KOPT-K1 (cell line): ENCODE data around the gene F9.

ENCODE experiments used
- H3K27ac ChIP-seq: fragments of 200-600 bp; sonication (generic); 2 replicates; pipeline ENCODE4 v1.5.1; 2016; ENCODE audit warnings: antibody characterized with exemption, mild to moderate bottlenecking, low read depth, low read length; ENCODE audit not compliant: poor library complexity, severe bottlenecking
- H3K36me3 ChIP-seq: fragments of 200-600 bp; sonication (generic); 2 replicates; pipeline ENCODE4 v1.5.1; 2017; ENCODE audit warnings: antibody characterized with exemption, mild to moderate bottlenecking, low read length, moderate library complexity; ENCODE audit not compliant: insufficient read depth
- H3K9me3 ChIP-seq: fragments of 200-600 bp; sonication (generic); 2 replicates; pipeline ENCODE4 v1.5.1; 2017; ENCODE audit warnings: antibody characterized with exemption, low read length, mild to moderate bottlenecking; ENCODE audit not compliant: insufficient read depth, poor library complexity, severe bottlenecking

Gene F9

DNA sequence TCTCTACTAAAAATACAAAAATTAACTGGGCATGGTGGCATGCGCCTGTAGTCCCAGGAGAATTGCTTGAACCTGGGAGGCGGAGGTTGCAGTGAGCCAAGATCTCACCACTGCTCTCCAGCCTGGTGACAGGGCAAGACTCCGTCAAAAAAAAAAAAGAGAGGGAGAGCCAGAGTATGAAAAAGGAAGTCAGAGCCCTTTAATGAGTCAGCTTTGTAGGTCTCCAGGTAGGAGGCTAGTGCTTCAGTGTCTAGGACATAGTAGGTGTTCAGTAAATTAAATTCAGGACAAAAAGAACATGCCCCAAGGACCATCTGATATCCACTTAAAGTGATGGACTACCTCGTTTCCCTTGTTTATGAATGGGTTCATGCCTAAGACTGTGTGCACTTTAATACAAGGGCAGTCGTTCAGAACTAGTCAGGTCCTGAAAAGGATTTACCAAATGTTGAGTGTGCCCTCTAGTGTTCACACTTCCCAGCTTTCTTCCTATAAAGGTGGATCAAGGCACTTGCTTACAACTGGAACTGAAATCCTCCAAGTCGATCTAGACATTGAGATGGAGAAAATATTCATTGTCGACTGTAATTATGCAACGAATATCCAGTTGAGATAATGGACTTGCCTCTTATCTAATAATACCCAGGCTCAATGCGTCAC, 29.0 kb downstream of the F9 start:
- H3K9me3 ChIP-seq, result no peaks in the 10 kb centered on the region
- no peaks in the 10 kb centered on the region for H3K36me3 ChIP-seq
- H3K27ac ChIP-seq, result no peak overlapping the region

DNA sequence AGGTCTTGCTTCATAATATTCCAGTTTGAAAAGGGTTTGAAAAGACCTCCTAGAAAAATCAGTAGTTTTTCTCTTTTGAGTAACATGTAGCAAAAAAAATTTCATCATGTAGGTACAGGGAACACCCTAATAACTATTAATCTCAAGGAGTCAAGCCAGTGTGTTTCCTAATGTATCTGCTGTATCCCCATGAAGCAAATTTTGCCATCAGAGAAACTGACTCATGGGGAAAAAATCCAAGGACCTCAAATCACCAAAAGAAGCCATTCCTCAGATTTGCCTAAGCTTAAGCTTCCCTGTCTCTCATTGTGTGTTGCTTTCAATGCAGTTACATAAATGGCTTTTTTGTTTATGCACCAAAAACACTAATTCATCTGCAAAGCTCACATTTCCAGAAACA, 29.7 kb downstream of the F9 start:
- Histone ChIP-seq H3K9me3 (no peaks in the 10 kb centered on the region), H3K36me3 (no peaks in the 10 kb centered on the region), H3K27ac (no peak overlapping the region)

DNA sequence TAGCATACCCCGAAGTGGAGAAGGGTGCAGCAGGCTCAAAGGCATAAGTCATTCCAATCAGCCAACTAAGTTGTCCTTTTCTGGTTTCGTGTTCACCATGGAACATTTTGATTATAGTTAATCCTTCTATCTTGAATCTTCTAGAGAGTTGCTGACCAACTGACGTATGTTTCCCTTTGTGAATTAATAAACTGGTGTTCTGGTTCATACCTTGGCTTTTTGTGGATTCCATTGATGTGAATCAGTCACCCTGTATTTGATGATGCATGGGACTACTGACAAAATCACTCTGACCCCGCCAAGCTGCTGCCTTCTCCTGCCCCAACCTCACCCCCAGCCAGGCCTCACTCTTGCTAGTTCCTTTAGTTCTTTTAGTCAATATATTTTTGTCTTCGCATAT, 32.7 kb downstream of the F9 start:
- no peaks in the 10 kb centered on the region for H3K36me3 ChIP-seq

DNA sequence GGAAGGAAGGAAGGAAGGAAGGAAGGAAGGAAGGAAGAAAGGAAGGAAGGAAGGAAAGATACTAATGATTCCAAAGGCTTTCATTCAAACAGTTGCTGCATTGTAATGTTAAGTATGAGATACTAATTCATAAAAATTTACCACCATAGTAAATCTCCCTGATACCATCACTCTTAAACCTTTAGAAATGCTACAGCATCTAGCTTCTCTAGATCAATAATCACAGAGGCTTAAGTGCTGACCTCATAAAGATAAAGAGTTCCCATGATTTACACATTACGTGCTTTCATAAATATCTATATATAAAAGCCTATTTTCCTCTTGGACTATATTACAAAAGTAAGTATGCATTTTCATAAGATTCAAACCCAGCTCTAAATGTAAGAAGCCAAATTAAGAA, 36.4 kb downstream of the F9 start:
- no peaks in the 10 kb centered on the region for H3K36me3 ChIP-seq
- H3K9me3 ChIP-seq, result no peaks in the 10 kb centered on the region
- H3K27ac ChIP-seq, result no peak overlapping the region

More for the DNA sequence above, 32.7 kb downstream of the F9 start:
- Histone ChIP-seq H3K27ac (no peak overlapping the region), H3K9me3 (no peaks in the 10 kb centered on the region)

DNA sequence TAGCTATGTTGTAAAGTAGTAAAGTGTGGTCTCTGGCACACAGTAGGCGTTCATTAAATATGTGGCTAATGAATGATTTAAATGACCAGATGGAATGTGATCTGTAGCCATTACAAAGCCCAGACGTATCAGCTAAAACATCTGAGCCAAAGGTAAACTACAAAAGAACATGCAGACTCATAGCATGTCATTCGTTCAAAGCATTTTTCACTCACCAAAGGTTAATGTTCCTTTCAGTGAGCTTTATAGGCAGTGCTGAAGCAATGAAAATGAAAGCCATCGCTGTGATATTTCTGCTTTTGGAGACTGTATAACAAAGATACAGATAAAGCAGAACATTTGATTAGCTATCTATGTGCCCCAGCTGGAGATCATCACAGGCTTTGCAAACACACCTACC, 50.5 kb downstream of the F9 start:
- Histone ChIP-seq H3K9me3 (no peaks in the 10 kb centered on the region), H3K27ac (no peak overlapping the region), H3K36me3 (no peaks in the 10 kb centered on the region)

DNA sequence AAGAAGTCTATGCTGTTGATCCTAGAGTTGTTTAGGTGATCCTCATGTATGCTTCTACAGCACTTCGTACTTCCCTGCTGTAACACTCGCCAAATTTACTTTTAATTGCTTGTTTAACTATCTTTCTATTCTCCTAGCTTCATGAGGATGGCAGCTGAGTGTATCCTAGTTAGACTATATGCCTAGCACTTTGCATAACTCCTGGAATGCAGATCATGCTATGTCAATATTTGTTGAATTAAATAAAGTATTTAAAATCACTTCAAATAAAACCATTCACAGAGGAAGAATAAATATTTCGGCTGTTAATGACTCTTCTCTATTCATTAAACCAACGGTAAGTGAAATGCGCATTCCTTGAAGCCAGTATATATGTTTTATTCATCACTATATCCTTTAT, 55.1 kb downstream of the F9 start:
- Histone ChIP-seq H3K27ac (no peak overlapping the region), H3K9me3 (no peaks in the 10 kb centered on the region), H3K36me3 (no peaks in the 10 kb centered on the region)

DNA sequence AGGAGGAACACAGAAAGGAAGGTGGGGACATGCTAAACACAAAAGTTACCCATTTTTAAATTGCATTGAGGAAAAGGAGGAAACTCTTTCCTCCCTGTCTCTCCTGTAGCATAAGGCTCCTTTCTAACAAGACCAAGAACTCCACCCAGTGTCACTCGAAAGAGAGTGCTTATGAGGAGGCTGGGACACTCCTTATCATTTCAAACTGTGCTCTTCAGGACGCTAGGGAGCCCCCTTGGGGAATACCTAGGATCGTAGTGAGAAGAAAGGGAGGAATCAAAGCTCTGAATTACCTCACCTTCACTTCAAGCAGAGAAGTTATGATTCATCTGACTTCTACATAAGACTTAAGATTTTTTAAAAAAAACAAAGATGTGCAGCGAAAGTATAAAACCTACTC, 65.5 kb downstream of the F9 start:
- Histone ChIP-seq H3K36me3 (no peaks in the 10 kb centered on the region), H3K9me3 (no peaks in the 10 kb centered on the region), H3K27ac (no peak overlapping the region)

DNA sequence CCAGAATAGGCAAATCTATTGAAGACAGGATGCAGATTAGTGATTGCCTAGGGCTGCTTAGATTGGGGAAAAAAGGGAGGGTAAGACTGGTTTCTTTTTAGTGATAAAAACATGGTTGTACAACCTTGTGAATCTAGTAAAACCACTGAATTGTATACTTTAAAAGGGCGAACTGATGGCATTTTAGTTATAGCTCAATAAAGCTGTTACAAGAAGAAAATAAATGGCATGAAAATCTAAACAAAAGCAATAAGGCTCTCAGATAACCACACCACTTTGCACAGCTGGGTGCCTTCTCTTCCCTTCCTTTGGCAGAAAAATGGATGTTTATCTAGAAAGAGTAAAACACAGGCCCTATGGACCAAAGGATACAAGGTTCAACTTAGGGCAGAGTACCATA, 69.6 kb downstream of the F9 start:
- Histone ChIP-seq H3K27ac (no peak overlapping the region), H3K9me3 (no peaks in the 10 kb centered on the region), H3K36me3 (no peaks in the 10 kb centered on the region)
